Transverse colon (tissue), 4 donors: ENCODE data around the gene CRYBG2.

Source experiments
- EP300 ChIP-seq: sonication (generic); formaldehyde crosslinking; IDR thresholded peaks from one replicate; pipeline ENCODE4 v1.6.1; 2017; ENCODE audit warnings: antibody characterized with exemption, low read depth
- POLR2A ChIP-seq: fragments of 450-650 bp; IDR thresholded peaks from one replicate; pipeline ENCODE4 v1.6.1; 2016; ENCODE audit warnings: antibody characterized with exemption, mild to moderate bottlenecking, moderate library complexity
- POLR2AphosphoS5 ChIP-seq, 3 donors: sonication (generic); formaldehyde crosslinking; IDR thresholded peaks; one replicate each; pipeline ENCODE4 v1.6.1; 2016; ENCODE audit warnings: antibody characterized with exemption in 3 of 3
- TF ChIP-seq, protein P1 (sequence below), 5 experiments: fragments of 200-600 bp in 3 of 5; fragments of 450-650 bp in 2 of 5; sonication (generic) in 3 of 5; IDR thresholded peaks; 1 replicate in 2 of 5; 2 replicates in 3 of 5; pipeline ENCODE4 v1.5.1; 2016 to 2017; ENCODE audit warnings: antibody characterized with exemption in 5 of 5, inconsistent platforms in 3 of 5, mild to moderate bottlenecking in 2 of 5, moderate library complexity in 1 of 5

DNA sequence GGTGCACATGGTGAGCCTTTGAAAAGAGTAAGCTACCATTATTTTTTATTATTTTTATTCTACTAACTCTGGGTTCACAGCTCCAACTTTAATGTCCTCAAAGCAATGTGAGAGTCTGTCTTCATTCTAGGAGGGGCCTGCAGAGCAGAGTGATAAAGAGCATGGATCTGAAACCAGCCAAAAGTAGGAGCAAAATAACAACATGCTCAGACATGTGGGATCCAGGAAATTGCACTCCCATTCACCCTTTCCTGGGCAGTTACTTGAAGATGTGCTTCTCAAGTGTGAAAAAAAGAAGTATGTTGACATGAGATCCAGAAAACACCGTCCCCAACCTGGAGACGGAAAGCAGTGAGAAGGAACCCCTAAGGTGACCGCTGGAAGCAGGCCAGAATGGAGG lies 48.0 kb upstream of the CRYBG2 start:
- no peak for TF ChIP-seq POLR2AphosphoS5 (IDR thresholded peaks at IDR 0.05)
- TF ChIP-seq EP300: no peak
- TF ChIP-seq, protein P1, sequence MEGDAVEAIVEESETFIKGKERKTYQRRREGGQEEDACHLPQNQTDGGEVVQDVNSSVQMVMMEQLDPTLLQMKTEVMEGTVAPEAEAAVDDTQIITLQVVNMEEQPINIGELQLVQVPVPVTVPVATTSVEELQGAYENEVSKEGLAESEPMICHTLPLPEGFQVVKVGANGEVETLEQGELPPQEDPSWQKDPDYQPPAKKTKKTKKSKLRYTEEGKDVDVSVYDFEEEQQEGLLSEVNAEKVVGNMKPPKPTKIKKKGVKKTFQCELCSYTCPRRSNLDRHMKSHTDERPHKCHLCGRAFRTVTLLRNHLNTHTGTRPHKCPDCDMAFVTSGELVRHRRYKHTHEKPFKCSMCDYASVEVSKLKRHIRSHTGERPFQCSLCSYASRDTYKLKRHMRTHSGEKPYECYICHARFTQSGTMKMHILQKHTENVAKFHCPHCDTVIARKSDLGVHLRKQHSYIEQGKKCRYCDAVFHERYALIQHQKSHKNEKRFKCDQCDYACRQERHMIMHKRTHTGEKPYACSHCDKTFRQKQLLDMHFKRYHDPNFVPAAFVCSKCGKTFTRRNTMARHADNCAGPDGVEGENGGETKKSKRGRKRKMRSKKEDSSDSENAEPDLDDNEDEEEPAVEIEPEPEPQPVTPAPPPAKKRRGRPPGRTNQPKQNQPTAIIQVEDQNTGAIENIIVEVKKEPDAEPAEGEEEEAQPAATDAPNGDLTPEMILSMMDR (IDR thresholded peaks at IDR 0.05): no peak
- no peak for TF ChIP-seq POLR2A
